ENCODE measurements around the gene PLOD3.

DNA sequence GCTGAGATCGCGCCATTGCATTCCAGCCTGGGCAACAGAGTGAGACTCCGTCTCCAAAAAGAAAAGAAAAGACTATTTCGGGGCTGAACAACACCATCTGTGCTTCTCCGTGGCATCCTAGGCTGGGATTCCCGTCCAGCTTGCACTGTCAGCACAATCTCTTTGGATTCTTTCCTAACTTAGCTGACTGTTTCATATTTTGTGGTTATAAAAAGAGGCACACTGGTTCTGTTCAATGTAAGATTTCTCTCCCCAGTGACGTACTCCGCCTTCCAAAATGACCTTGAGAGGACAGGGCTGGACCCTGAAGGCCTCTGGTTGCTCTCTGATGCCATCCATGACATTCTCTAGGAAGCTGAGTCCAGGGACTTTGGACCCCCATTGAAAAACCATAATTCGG lies 9.3 kb upstream of the PLOD3 start:
- no peak for TF ChIP-seq POLR2A (IDR thresholded peaks at IDR 0.05)
- no peak for TF ChIP-seq POLR2AphosphoS5 (IDR thresholded peaks at IDR 0.05; ENCODE audit: insufficient read depth in 1 of 2, low read depth in 1 of 2)
- TF ChIP-seq, protein P1, sequence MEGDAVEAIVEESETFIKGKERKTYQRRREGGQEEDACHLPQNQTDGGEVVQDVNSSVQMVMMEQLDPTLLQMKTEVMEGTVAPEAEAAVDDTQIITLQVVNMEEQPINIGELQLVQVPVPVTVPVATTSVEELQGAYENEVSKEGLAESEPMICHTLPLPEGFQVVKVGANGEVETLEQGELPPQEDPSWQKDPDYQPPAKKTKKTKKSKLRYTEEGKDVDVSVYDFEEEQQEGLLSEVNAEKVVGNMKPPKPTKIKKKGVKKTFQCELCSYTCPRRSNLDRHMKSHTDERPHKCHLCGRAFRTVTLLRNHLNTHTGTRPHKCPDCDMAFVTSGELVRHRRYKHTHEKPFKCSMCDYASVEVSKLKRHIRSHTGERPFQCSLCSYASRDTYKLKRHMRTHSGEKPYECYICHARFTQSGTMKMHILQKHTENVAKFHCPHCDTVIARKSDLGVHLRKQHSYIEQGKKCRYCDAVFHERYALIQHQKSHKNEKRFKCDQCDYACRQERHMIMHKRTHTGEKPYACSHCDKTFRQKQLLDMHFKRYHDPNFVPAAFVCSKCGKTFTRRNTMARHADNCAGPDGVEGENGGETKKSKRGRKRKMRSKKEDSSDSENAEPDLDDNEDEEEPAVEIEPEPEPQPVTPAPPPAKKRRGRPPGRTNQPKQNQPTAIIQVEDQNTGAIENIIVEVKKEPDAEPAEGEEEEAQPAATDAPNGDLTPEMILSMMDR (IDR thresholded peaks at IDR 0.05): no peak

Data from vagina (tissue), 2 donors.